HL-60 (cell line): ENCODE results near the gene EXOC4.

ENCODE experiments used
- DNase-seq, 2 experiments: peaks; one replicate each; pipeline ENCODE4 v3.0.0-alpha.2; 2010 to 2020; ENCODE audit warnings: low read depth in 1 of 2, low spot score in 1 of 2
- H3K27ac ChIP-seq: fragments of 250-450 bp; sonication (Bioruptor Pico); replicated peaks from 2 replicates; pipeline ENCODE4 v1.5.1; 2020; ENCODE audit warnings: mild to moderate bottlenecking, moderate library complexity
- H3K27me3 ChIP-seq: fragments of 250-450 bp; sonication (Bioruptor Pico); 2 replicates; pipeline ENCODE4 v1.5.1; 2021; ENCODE audit warnings: mild to moderate bottlenecking, moderate library complexity; ENCODE audit not compliant: insufficient read depth, poor library complexity, severe bottlenecking
- H3K4me3 ChIP-seq: replicated peaks from 2 replicates; pipeline ENCODE4 v1.5.1; 2011; ENCODE audit warnings: mild to moderate bottlenecking, control low read depth, low read length; ENCODE audit not compliant: insufficient read depth
- CTCF ChIP-seq: IDR thresholded peaks from one replicate; pipeline ENCODE4 v1.5.1; 2011; ENCODE audit warnings: low read length, control low read depth, inconsistent platforms; ENCODE audit not compliant: insufficient read depth
- GABPA ChIP-seq: IDR thresholded peaks from 2 replicates; pipeline ENCODE4 v1.6.1; 2012; ENCODE audit warnings: low read depth
- POLR2AphosphoS5 ChIP-seq: IDR thresholded peaks from 2 replicates; pipeline ENCODE4 v1.6.1; 2012; ENCODE audit warnings: low read depth
- REST ChIP-seq: IDR thresholded peaks from 2 replicates; pipeline ENCODE4 v1.6.1; 2012; ENCODE audit warnings: low read depth; ENCODE audit not compliant: insufficient replicate concordance
- SPI1 ChIP-seq: IDR thresholded peaks from 2 replicates; pipeline ENCODE4 v1.6.1; 2012; ENCODE audit warnings: low read depth, mild to moderate bottlenecking, borderline replicate concordance

The EXOC4 gene

DNA sequence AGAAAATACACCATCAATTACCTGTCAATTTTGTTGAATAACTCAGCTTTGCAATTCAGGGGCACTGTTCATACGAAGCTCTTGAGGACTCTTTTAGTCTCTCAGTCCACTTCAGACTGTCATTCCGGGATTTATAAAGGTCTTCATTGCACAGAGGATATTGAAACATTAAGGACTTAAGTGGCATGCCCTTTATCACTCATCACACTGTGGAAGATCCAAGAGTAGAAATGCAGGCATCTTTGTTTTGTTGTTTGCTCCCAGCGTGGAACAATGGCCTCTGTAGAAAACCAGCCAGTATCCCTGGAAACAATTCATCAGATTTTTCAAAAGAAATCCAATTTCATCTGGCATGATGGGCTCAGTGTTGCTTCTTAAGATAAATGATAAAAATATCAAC is 808.0 kb downstream of the EXOC4 start:
- no peak for TF ChIP-seq GABPA
- no peak for TF ChIP-seq REST
- TF ChIP-seq SPI1 = no peak
- TF ChIP-seq POLR2AphosphoS5 = no peak
- no peak for TF ChIP-seq CTCF
- DNase-seq = no peak
- H3K27me3 ChIP-seq = no peaks in the 10 kb centered on the region
- no peak overlapping the region for H3K4me3 ChIP-seq
- H3K27ac ChIP-seq = no peak overlapping the region

DNA sequence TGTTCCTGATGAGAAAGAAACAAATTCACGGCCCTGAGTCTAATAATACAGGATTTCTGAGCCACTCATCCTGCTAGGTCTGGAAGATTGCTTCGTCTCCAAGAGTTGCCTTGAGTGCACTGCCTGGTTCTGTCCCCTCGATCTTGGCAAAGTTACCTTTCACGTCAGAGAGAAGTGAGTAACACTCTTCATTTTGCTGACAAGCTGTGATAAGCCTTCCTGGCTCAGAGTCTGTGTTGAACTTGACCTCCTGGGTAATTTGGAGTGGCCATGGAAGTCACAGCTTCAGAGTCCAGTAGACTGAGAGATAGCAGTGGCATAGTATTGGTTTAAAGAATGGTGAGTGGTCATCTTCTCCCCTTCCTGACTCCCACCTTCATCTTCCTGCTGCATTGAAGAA is 809.6 kb downstream of the EXOC4 start:
- no peak for TF ChIP-seq SPI1
- no peak for TF ChIP-seq POLR2AphosphoS5
- TF ChIP-seq CTCF = no peak
- TF ChIP-seq GABPA = no peak
- no peak for TF ChIP-seq REST
- no peak overlapping the region for H3K4me3 ChIP-seq
- H3K27me3 ChIP-seq = no peaks in the 10 kb centered on the region
- H3K27ac ChIP-seq = no peak overlapping the region
- no peak for DNase-seq

DNA sequence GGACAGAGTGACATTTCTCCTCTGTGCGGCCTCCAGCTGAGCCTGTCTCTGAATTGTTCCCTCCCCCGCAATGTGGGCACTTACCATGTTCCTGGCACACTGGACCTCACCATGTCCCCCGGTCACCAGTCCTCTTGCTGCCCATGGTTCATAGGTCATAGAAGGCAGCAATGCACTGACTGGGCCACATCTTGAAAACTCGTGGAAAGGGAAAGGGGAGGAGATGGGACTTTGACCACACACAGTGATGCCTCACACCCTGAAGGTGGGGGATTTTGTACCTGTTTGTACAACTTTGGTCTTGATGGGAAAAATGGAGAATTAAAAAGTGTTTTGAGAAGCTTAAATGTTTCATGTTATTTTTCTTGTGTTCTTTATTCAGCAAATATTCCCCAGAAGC is 812.5 kb downstream of the EXOC4 start:
- Histone ChIP-seq H3K27me3 (no peaks in the 10 kb centered on the region), H3K27ac (no peak overlapping the region), H3K4me3 (no peak overlapping the region)
- TF ChIP-seq POLR2AphosphoS5 = no peak
- no peak for TF ChIP-seq REST
- TF ChIP-seq CTCF = no peak
- no peak for TF ChIP-seq GABPA
- TF ChIP-seq SPI1 = no peak
- DNase-seq = no peak
